HEK293 (cell line): ENCODE results near the gene TPRN.

ENCODE experiments used
- CTCF ChIP-seq: fragments of 450-650 bp; formaldehyde crosslinking; IDR thresholded peaks from 2 replicates; pipeline ENCODE4 v1.5.1; 2016; ENCODE audit warnings: missing biosample characterization, missing genetic modification characterization
- ZNF175 ChIP-seq: fragments of 450-650 bp; formaldehyde crosslinking; IDR thresholded peaks from 2 replicates; pipeline ENCODE4 v1.5.1; 2016; ENCODE audit warnings: missing biosample characterization, missing genetic modification characterization
- ZNF473 ChIP-seq: fragments of 450-650 bp; formaldehyde crosslinking; IDR thresholded peaks from 2 replicates; pipeline ENCODE4 v1.5.1; 2017; ENCODE audit warnings: missing biosample characterization, missing genetic modification characterization

GRCh38 chr9:137198902-137199283, 1.6 kb downstream of the TPRN start:
- TF ChIP-seq ZNF473 (no peak), ZNF175 (no peak), CTCF (tag by site-specific recombination) (no peak)
